Measurements from ENCODE around the gene MROH7. TPM values are rescaled to one million over a fixed set of nuclear protein-coding genes. Genes with fewer than 3 reads are reported as not detected.

Gene MROH7
- polyA plus RNA-seq, 3 donors = 1.1 TPM; not detected in 2

DNA sequence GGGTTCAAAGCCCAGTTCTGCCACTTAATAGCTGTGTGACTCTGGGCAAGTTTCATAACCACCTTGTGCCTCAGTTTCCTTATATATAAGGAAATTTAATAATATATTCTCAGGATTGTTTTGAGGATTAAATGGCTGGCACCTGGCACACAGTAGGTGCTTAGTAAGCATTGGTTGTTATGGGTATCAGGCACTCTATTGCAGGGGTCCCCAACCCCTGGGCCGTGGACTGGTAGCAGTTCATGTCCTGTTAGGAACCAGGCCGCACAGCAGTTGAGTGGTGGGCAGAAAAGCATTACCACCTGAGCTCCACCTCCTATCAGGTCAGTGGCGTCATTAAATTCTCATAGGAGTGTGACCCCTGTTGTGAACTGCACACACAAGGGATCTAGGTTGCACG lies 104.3 kb downstream of the MROH7 start:
- Histone ChIP-seq H3K36me3 (replicated peaks in 1 of 2; ENCODE audit: control insufficient read depth in 1 of 2, insufficient read depth in 2 of 2, low read length in 2 of 2) (peaks cover 20 to 36% of the 10 kb centered on the region in 2 donors), H3K27me3 (ENCODE audit: control insufficient read depth in 2 of 2, insufficient read depth in 2 of 2, low read length in 2 of 2) (no peaks in the 10 kb centered on the region), H3K9ac (ENCODE audit: insufficient read depth, low read length, poor library complexity, severe bottlenecking) (no peak overlapping the region), H2AFZ (ENCODE audit: insufficient read depth, low read depth, low read length, poor library complexity, severe bottlenecking) (no peak overlapping the region), H3K4me3 (replicated peaks in 1 of 3; ENCODE audit: low read depth in 2 of 3, low read length in 3 of 3) (no peak overlapping the region), H3K4me1 (ENCODE audit: control insufficient read depth in 1 of 2, insufficient read depth in 2 of 2, low read length in 2 of 2) (no peaks in the 10 kb centered on the region), H4K20me1 (ENCODE audit: insufficient read depth, low read length) (no peaks in the 10 kb centered on the region), H3K9me3 (replicated peaks in 1 of 2; ENCODE audit: control insufficient read depth in 1 of 2, insufficient read depth in 1 of 2, low read length in 2 of 2) (no peaks in the 10 kb centered on the region), H3K27ac (ENCODE audit: low read depth in 1 of 2, low read length in 2 of 2) (no peak overlapping the region), H3K79me2 (ENCODE audit: insufficient read depth, low read length) (no peaks in the 10 kb centered on the region), H3K4me2 (replicated peaks; ENCODE audit: extremely low read depth, low read length, poor library complexity, severe bottlenecking) (no peak overlapping the region)
- H3K27ac Mint-ChIP-seq = no peak overlapping the region
- TF ChIP-seq, protein P1, sequence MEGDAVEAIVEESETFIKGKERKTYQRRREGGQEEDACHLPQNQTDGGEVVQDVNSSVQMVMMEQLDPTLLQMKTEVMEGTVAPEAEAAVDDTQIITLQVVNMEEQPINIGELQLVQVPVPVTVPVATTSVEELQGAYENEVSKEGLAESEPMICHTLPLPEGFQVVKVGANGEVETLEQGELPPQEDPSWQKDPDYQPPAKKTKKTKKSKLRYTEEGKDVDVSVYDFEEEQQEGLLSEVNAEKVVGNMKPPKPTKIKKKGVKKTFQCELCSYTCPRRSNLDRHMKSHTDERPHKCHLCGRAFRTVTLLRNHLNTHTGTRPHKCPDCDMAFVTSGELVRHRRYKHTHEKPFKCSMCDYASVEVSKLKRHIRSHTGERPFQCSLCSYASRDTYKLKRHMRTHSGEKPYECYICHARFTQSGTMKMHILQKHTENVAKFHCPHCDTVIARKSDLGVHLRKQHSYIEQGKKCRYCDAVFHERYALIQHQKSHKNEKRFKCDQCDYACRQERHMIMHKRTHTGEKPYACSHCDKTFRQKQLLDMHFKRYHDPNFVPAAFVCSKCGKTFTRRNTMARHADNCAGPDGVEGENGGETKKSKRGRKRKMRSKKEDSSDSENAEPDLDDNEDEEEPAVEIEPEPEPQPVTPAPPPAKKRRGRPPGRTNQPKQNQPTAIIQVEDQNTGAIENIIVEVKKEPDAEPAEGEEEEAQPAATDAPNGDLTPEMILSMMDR (IDR thresholded peaks at IDR 0.05) = no peak
- peaks cover 22 to 44% of the 10 kb centered on the region in 2 donors for H3K36me3 Mint-ChIP-seq
- no peak overlapping the region for H3K4me3 Mint-ChIP-seq
- H3K9me3 Mint-ChIP-seq = no peaks in the 10 kb centered on the region
- intact Hi-C loops (cut with micrococcal nuclease) = no loop called here
- DNase-seq = no peak
- H3K4me1 Mint-ChIP-seq = no peaks in the 10 kb centered on the region
- peaks cover 2 to 4% (median 3%) of the 10 kb centered on the region in 3 donors for H3K27me3 Mint-ChIP-seq (ENCODE audit: low read depth in 3 of 3)
- 80% methylated on average over 1 of the region's 4 CpGs for WGBS (ENCODE audit: insufficient coverage)

DNA sequence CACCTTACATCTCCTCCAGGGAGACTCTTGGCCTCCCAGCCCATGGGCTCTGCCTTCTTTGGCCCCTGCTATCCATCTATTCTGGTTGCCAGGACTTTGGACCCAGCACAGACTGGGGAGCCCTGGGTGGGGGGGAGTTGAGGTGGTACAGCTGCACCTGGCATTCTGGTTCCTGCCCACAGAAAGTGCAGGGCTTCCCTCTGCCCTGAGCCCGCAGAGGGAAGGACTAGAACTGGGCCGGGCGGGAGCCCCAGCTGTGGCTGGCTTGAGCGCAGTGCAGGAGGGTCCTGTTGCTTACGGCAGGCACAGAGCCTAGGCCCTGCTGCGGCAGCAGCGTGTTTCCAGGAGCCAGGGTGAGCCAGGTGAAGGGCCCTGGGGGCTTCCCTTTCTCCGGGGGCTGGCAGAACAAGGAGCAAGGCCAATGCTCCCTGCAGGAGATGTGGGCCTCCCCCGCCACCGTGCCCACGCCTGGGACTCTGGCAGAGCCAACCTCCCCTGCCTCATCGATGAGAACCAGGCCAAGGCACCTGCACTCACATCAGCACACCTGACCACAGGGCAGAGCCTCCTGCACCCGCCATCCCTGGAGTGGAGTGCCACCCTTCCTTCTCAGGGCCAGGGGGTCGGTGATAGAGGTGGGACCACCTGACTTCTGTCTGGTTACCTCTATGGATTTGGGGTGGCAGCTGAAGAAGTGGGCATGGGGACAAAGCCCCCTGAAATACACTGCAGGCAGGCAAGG lies 106.7 kb downstream of the MROH7 start:
- intact Hi-C loops (cut with micrococcal nuclease) = no loop called here
- Histone ChIP-seq H3K27me3 (ENCODE audit: control insufficient read depth in 2 of 2, insufficient read depth in 2 of 2, low read length in 2 of 2) (no peaks in the 10 kb centered on the region), H3K9ac (ENCODE audit: insufficient read depth, low read length, poor library complexity, severe bottlenecking) (no peak overlapping the region), H3K27ac (ENCODE audit: low read depth in 1 of 2, low read length in 2 of 2) (no peak overlapping the region), H3K4me2 (replicated peaks; ENCODE audit: extremely low read depth, low read length, poor library complexity, severe bottlenecking) (no peak overlapping the region), H3K9me3 (replicated peaks in 1 of 2; ENCODE audit: control insufficient read depth in 1 of 2, insufficient read depth in 1 of 2, low read length in 2 of 2) (no peaks in the 10 kb centered on the region), H3K4me3 (replicated peaks in 1 of 3; ENCODE audit: low read depth in 2 of 3, low read length in 3 of 3) (no peak overlapping the region), H4K20me1 (ENCODE audit: insufficient read depth, low read length) (no peaks in the 10 kb centered on the region), H3K79me2 (ENCODE audit: insufficient read depth, low read length) (no peaks in the 10 kb centered on the region), H3K4me1 (ENCODE audit: control insufficient read depth in 1 of 2, insufficient read depth in 2 of 2, low read length in 2 of 2) (no peaks in the 10 kb centered on the region), H2AFZ (ENCODE audit: insufficient read depth, low read depth, low read length, poor library complexity, severe bottlenecking) (no peak overlapping the region), H3K36me3 (replicated peaks in 1 of 2; ENCODE audit: control insufficient read depth in 1 of 2, insufficient read depth in 2 of 2, low read length in 2 of 2) (peaks cover 1 to 12% of the 10 kb centered on the region in 2 donors)
- peaks cover 2 to 4% (median 3%) of the 10 kb centered on the region in 3 donors for H3K27me3 Mint-ChIP-seq (ENCODE audit: low read depth in 3 of 3)
- H3K4me3 Mint-ChIP-seq = no peak overlapping the region
- WGBS (ENCODE audit: insufficient coverage) = 89% methylated on average over 12 of the region's 14 CpGs
- no peaks in the 10 kb centered on the region for H3K9me3 Mint-ChIP-seq
- TF ChIP-seq, protein P1 (IDR thresholded peaks at IDR 0.05) = no peak
- DNase-seq = no peak
- H3K27ac Mint-ChIP-seq = no peak overlapping the region
- peaks cover 5 to 20% of the 10 kb centered on the region in 2 donors for H3K36me3 Mint-ChIP-seq
- no peaks in the 10 kb centered on the region for H3K4me1 Mint-ChIP-seq
